Neural progenitor cell (in vitro differentiated cells): ENCODE measurements around the gene HNF1B.

Source experiments
- CTCF ChIP-seq: fragments of 200-600 bp; sonication (generic); IDR thresholded peaks from 2 replicates; pipeline ENCODE4 v1.5.1; 2017; ENCODE audit warnings: antibody characterized with exemption, mild to moderate bottlenecking
- EZH2phosphoT487 ChIP-seq: fragments of 200-600 bp; sonication (generic); IDR thresholded peaks from 2 replicates; pipeline ENCODE4 v1.6.1; 2017; ENCODE audit warnings: antibody characterized with exemption

- no peak for TF ChIP-seq CTCF
- no peak for TF ChIP-seq EZH2phosphoT487
Observed at GRCh38 chr17:37761961-37762360, 17.1 kb upstream of the HNF1B start.
